SK-N-SH (cell line): ENCODE measurements around the gene MAGEA8. TPM values are rescaled to one million over a fixed set of nuclear protein-coding genes. Genes with fewer than 3 reads are reported as not detected.

Experiments used
- CTCF ChIA-PET: fragments of 300-600, 350-600 bp; formaldehyde crosslinking; extraction: SDS; loops from one replicate; lab custom pipeline; 2021; lab: Yijun Ruan, JAX
- POLR2A ChIA-PET: fragments of 350-600 bp; sonication (Branson Sonifier 250); formaldehyde crosslinking; extraction: SDS; loops from one replicate; lab custom pipeline; 2020; ENCODE audit warnings: antibody characterized with exemption, inconsistent platforms; lab: Yijun Ruan, JAX
- DNase-seq: peaks from one replicate; pipeline ENCODE4 v3.0.0; 2012
- H2AFZ ChIP-seq: fragments of 200-600 bp; sonication (generic); 2 replicates; pipeline ENCODE4 v1.8.1; 2016; ENCODE audit warnings: antibody characterized with exemption, mild to moderate bottlenecking, low read depth
- H3F3A ChIP-seq: fragments of 200-600 bp; sonication (generic); replicated peaks from 2 replicates; pipeline ENCODE3; 2016; ENCODE audit warnings: antibody characterized with exemption, mild to moderate bottlenecking; ENCODE audit not compliant: insufficient read depth
- H3K27ac ChIP-seq, 2 experiments: fragments of 200-500 bp in 1 of 2; fragments of 200-600 bp in 1 of 2; sonication (Bioruptor generic) in 1 of 2; sonication (generic), shearing (Covaris generic) in 1 of 2; 2 replicates each; pipeline versions ENCODE4 v1.5.1 to v1.6.1; 2014 to 2016; ENCODE audit warnings: low read depth in 2 of 2, inconsistent platforms in 1 of 2, low read length in 1 of 2, mild to moderate bottlenecking in 1 of 2, mixed read lengths in 1 of 2
- H3K27me3 ChIP-seq: fragments of 200-600 bp; sonication (generic), shearing (Covaris generic); 2 replicates; pipeline ENCODE4 v1.6.1; 2016; ENCODE audit warnings: mixed run types; ENCODE audit not compliant: insufficient read depth
- H3K36me3 ChIP-seq, 2 experiments: fragments of 200-500 bp in 1 of 2; fragments of 200-600 bp in 1 of 2; sonication (Bioruptor generic) in 1 of 2; sonication (generic) in 1 of 2; replicated peaks in 1 of 2; 2 replicates each; pipeline versions ENCODE3 to v1.5.1; 2014 to 2016; ENCODE audit warnings: low read length in 1 of 2, mild to moderate bottlenecking in 1 of 2; ENCODE audit not compliant: insufficient read depth in 2 of 2, control insufficient read depth in 1 of 2
- H3K4me1 ChIP-seq, 2 experiments: fragments of 200-500 bp in 1 of 2; fragments of 200-600 bp in 1 of 2; sonication (Bioruptor generic) in 1 of 2; sonication (generic), shearing (Covaris generic) in 1 of 2; 2 replicates each; pipeline versions ENCODE4 v1.5.1 to v1.6.1; 2014 to 2016; ENCODE audit warnings: low read depth in 1 of 2, low read length in 1 of 2, mixed run types in 1 of 2; ENCODE audit not compliant: insufficient read depth in 2 of 2, control insufficient read depth in 1 of 2
- H3K4me2 ChIP-seq: fragments of 200-600 bp; sonication (generic), shearing (Covaris generic); 2 replicates; pipeline ENCODE4 v1.6.1; 2017; ENCODE audit warnings: mixed run types
- H3K4me3 ChIP-seq, 2 experiments: fragments of 200-500 bp in 1 of 2; fragments of 200-600 bp in 1 of 2; sonication (Bioruptor generic) in 1 of 2; sonication (generic), shearing (Covaris generic) in 1 of 2; 2 replicates each; pipeline versions ENCODE4 v1.5.1 to v1.8.1; 2014 to 2016; ENCODE audit warnings: low read depth in 2 of 2, inconsistent platforms in 1 of 2, low read length in 1 of 2, mild to moderate bottlenecking in 1 of 2, mixed read lengths in 1 of 2, moderate library complexity in 1 of 2
- H3K79me2 ChIP-seq: fragments of 200-600 bp; sonication (generic); 2 replicates; pipeline ENCODE4 v1.8.1; 2017; ENCODE audit warnings: mild to moderate bottlenecking; ENCODE audit not compliant: insufficient read depth
- H3K9ac ChIP-seq: fragments of 200-600 bp; sonication (generic); 2 replicates; pipeline ENCODE4 v1.6.1; 2017; ENCODE audit warnings: mixed run types
- H3K9me2 ChIP-seq: fragments of 200-600 bp; sonication (generic); 2 replicates; pipeline ENCODE4 v1.6.1; 2017; ENCODE audit warnings: mixed run types
- H3K9me3 ChIP-seq: fragments of 200-600 bp; sonication (generic); 2 replicates; pipeline ENCODE4 v1.6.1; 2017; ENCODE audit warnings: mixed run types, mild to moderate bottlenecking, moderate library complexity
- H4K20me1 ChIP-seq: fragments of 200-600 bp; sonication (generic); 2 replicates; pipeline ENCODE4 v1.6.1; 2017; ENCODE audit warnings: mild to moderate bottlenecking, mixed run types; ENCODE audit not compliant: insufficient read depth
- CHD2 ChIP-seq: fragments of 150-350 bp; IDR thresholded peaks from 2 replicates; pipeline ENCODE4 v1.6.1; 2018; ENCODE audit warnings: low read length; ENCODE audit not compliant: partially characterized antibody
- CTCF ChIP-seq: fragments of 200-600 bp; sonication (generic); IDR thresholded peaks from 2 replicates; pipeline ENCODE4 v1.6.1; 2017; ENCODE audit warnings: antibody characterized with exemption, mild to moderate bottlenecking, moderate library complexity
- ELF1 ChIP-seq: IDR thresholded peaks from 2 replicates; pipeline ENCODE4 v1.4.0; 2012
- EZH2phosphoT487 ChIP-seq: fragments of 200-600 bp; sonication (generic); IDR thresholded peaks from 2 replicates; pipeline ENCODE4 v1.6.1; 2017; ENCODE audit warnings: low read depth, mixed run types, mild to moderate bottlenecking, antibody characterized with exemption, moderate library complexity, borderline replicate concordance
- FOXJ3 ChIP-seq: sonication (generic); formaldehyde crosslinking; IDR thresholded peaks from 2 replicates; pipeline ENCODE4 v1.5.1; 2020; ENCODE audit warnings: mild to moderate bottlenecking, missing genetic modification reagents
- FOXM1 ChIP-seq: IDR thresholded peaks from 2 replicates; pipeline ENCODE4 v1.4.0; 2012; ENCODE audit warnings: low read depth, mild to moderate bottlenecking
- GATA2 ChIP-seq: sonication (generic); formaldehyde crosslinking; IDR thresholded peaks from 2 replicates; pipeline ENCODE4 v1.5.0; 2020; ENCODE audit warnings: mild to moderate bottlenecking, missing genetic modification reagents
- NRF1 ChIP-seq: IDR thresholded peaks from 2 replicates; pipeline ENCODE4 v1.6.1; 2012; ENCODE audit warnings: low read depth, mild to moderate bottlenecking, low read length
- REST ChIP-seq: IDR thresholded peaks from 2 replicates; pipeline ENCODE4 v1.6.1; 2012; ENCODE audit warnings: mild to moderate bottlenecking, low read depth, low read length, moderate library complexity
- RFX5 ChIP-seq: IDR thresholded peaks from 2 replicates; pipeline ENCODE4 v1.6.1; 2012; ENCODE audit warnings: mild to moderate bottlenecking, improper control_type of control experiment, low read length
- SMC3 ChIP-seq: IDR thresholded peaks from 2 replicates; pipeline ENCODE4 v1.6.1; 2012; ENCODE audit warnings: low read depth, low read length, improper control_type of control experiment
- USF1 ChIP-seq: IDR thresholded peaks from 2 replicates; pipeline ENCODE4 v1.4.0; 2012; ENCODE audit warnings: low read depth, borderline replicate concordance
- ZBTB33 ChIP-seq: IDR thresholded peaks from 2 replicates; pipeline ENCODE4 v1.4.0; 2012; ENCODE audit warnings: low read depth, borderline replicate concordance
- WGBS: methylation state at CpG from one replicate; pipeline ENCODE4 v1.1.6; 2017; ENCODE audit warnings: low lambda C conversion rate; 5-methylcytosine and 5-hydroxymethylcytosine counted together
- polyA plus RNA-seq, 3 experiments: library from polyadenylated mRNA; depleted of rRNA; stranded (reverse); fragments of >200 nt; gene quantifications; 2 replicates each; pipeline ENCODE4 v1.2.3, GENCODE V29; 2012

MAGEA8 gene
- polyA plus RNA-seq, 1 of the 3 experiments (the other 2 are of a cell fraction) = 0.20 TPM

GRCh38 chrX:149870840-149871239 lies 10.1 kb upstream of the MAGEA8 start:
- ChIA-PET POLR2A (no interaction called here), CTCF (no interaction called here)
- Histone ChIP-seq H2AFZ (no peak overlapping the region), H3K4me2 (no peak overlapping the region), H3K4me3 (no peak overlapping the region), H3F3A (no peaks in the 10 kb centered on the region), H3K4me1 (no peaks in the 10 kb centered on the region), H3K9me2 (no peaks in the 10 kb centered on the region), H3K27ac (no peak overlapping the region), H3K79me2 (no peaks in the 10 kb centered on the region), H3K9ac (no peak overlapping the region), H4K20me1 (no peaks in the 10 kb centered on the region), H3K36me3 (no peaks in the 10 kb centered on the region), H3K27me3 (no peaks in the 10 kb centered on the region; the same call in none of the 2 replicates), H3K9me3 (no peaks in the 10 kb centered on the region)
- DNase-seq = no peak
- TF ChIP-seq CTCF (no peak), RFX5 (no peak), NRF1 (no peak), SMC3 (no peak), FOXM1 (no peak), CHD2 (no peak), EZH2phosphoT487 (no peak), ZBTB33 (no peak), USF1 (no peak), REST (no peak), GATA2 (CRISPR knock-in tag) (no peak), FOXJ3 (CRISPR knock-in tag) (no peak), ELF1 (no peak)
- WGBS = 6% methylated on average over 2 of the region's 2 CpGs
